Testis (tissue), 3 donors: ENCODE data around the gene RGS3. TPM values are rescaled to one million over a fixed set of nuclear protein-coding genes. Genes with fewer than 3 reads are reported as not detected.

Source experiments
- DNase-seq: peaks from one replicate; pipeline ENCODE4 v3.0.0-alpha.2; 2019
- H3K27ac ChIP-seq, 2 donors: fragments of 200-600 bp; sonication (generic); one replicate each; pipeline ENCODE4 v1.5.1; 2019
- H3K27me3 ChIP-seq: fragments of 200-600 bp; sonication (generic); one replicate; pipeline ENCODE4 v1.5.1; 2019
- H3K36me3 ChIP-seq: fragments of 200-600 bp; sonication (generic); one replicate; pipeline ENCODE4 v1.5.1; 2017; ENCODE audit warnings: low read depth; ENCODE audit errors: missing control alignments
- H3K4me1 ChIP-seq: fragments of 200-600 bp; sonication (generic); one replicate; pipeline ENCODE4 v1.5.1; 2019
- H3K4me3 ChIP-seq, 2 donors: fragments of 200-600 bp; sonication (generic); one replicate each; pipeline ENCODE4 v1.5.1; 2017 to 2019
- H3K9me3 ChIP-seq: fragments of 200-600 bp; sonication (generic); one replicate; pipeline ENCODE4 v1.5.1; 2017
- CTCF ChIP-seq, 3 experiments: fragments of 450-650 bp in 2 of 3; fragments of 200-600 bp in 1 of 3; sonication (generic) in 1 of 3; IDR thresholded peaks; one replicate each; pipeline ENCODE4 v1.5.1; 2016 to 2019; ENCODE audit warnings: antibody characterized with exemption in 3 of 3, mild to moderate bottlenecking in 2 of 3, moderate library complexity in 1 of 3
- POLR2A ChIP-seq: fragments of 450-650 bp; IDR thresholded peaks from one replicate; pipeline ENCODE4 v1.6.1; 2017; ENCODE audit warnings: antibody characterized with exemption, mild to moderate bottlenecking, moderate library complexity
- WGBS, 2 donors: methylation state at CpG; one replicate each; pipeline ENCODE4 v1.1.5; 2018; 5-methylcytosine and 5-hydroxymethylcytosine counted together
- intact Hi-C: fragments of 100-400 bp; cut with DNase I; formaldehyde crosslinking; loops from one replicate; pipeline ENCODE4 v1.15.1; 2023; ENCODE audit warnings: low total_unique reads
- polyA plus RNA-seq: library from polyadenylated mRNA; stranded (reverse); fragments of 350-450 nt; fragmentation: Illumina TruSeq; extraction: RNeasy Lipid Tissue Mini Kit (QIAGEN cat#74804); gene quantifications from one replicate; pipeline ENCODE4 v1.2.3, GENCODE V29; 2014; ENCODE audit warnings: low read depth, low replicate concordance; ENCODE audit not compliant: insufficient read depth
- total RNA-seq, 2 donors: library from RNA; depleted of rRNA; stranded (reverse); fragments of >200 nt; gene quantifications; one replicate each; pipeline ENCODE4 v1.2.3, GENCODE V29; 2016

The RGS3 gene
- total and polyA plus RNA-seq, 3 donors from 2014 or later: 84.8 to 125 (median 119) TPM

DNA sequence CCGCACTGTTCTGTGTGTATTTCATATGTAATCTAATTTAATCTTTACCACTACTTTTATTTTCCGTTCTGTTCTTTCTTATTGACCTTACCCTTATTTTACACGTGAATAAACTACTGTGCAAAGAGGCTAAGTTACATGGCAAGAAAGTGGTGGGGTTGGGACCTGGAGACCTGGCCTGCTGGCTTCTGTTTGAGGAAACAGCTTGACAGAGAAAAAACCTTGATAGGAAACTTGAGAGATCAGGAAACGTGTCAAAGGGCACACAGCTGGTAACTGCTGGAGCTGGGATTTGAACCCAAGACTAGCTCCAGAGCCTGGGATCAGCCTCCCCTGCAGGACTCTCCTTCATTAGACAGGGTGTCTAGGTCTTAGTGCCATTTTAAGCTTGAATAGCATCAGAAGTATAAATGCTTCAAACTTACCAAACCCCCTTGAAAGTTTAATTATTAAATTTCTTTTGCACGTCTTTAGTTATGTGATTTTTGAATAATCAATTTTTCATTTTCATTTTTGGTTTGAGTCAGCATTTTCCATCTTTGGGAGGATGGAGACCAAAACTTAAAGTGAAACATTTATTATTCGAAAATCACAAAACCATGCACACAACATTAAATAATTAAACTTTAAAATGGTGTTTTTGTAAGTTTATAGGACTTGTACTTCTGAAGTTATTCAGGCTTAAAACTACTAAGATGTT is 129.5 kb downstream of the RGS3 start:
- Histone ChIP-seq H3K27me3 (no peaks in the 10 kb centered on the region), H3K4me1 (peaks cover 49% of the 10 kb centered on the region), H3K36me3 (no peaks in the 10 kb centered on the region), H3K27ac (no peak overlapping the region), H3K4me3 (no peak overlapping the region), H3K9me3 (no peaks in the 10 kb centered on the region)
- intact Hi-C loops: no loop called here
- no peak for TF ChIP-seq POLR2A
- no peak for TF ChIP-seq CTCF (IDR thresholded peaks at IDR 0.05)
- DNase-seq: no peak
- 69 to 76% methylated on average over 6 of the region's 6 CpGs for WGBS, 2 donors

DNA sequence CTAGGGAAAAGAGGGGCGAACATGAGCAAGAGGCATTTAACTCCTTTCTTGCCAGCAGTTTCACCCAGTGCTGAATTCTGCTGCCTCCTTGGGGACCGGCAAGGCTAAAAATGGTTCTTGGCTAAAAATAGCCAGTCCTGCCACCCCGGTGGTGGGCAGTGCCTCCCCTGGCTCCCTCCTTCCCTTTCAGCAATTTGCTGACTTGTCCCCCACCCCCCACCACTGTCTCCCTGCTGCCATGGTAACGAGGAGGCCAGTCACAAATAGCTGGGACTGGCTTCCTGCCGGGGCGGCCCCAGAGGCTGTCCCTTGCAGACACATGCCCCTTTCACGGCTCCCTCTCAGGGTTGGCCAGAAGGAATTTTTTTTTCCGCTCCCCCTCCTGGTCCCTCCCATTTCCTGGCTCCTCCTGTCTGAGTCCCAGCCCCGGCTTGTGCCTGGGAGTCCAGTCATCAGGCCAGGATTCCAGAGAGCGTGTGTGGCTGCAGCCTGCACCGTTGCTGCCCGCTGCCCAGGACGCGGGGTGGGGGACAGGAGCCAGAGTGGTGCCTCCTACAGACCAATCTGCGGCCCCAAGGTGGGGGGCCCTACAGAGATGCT is 130.3 kb downstream of the RGS3 start:
- TF ChIP-seq POLR2A (peak; percentile 60), CTCF (IDR thresholded peaks at IDR 0.05) (no peak)
- peak; percentile 94 for DNase-seq
- peaks cover 46% of the 10 kb centered on the region for H3K4me1 ChIP-seq
- WGBS, 2 donors: 13 to 26% methylated on average over 7 to 15 of the region's 15 CpGs
- no peaks in the 10 kb centered on the region for H3K9me3 ChIP-seq
- H3K4me3 ChIP-seq: peak overlapping the region; percentile 45 to 62
- no peaks in the 10 kb centered on the region for H3K36me3 ChIP-seq
- intact Hi-C loops: loop anchor here (2.0 kb wide), 1 partner anchor 61 kb away; no protein-coding TSS in a partner anchor
- H3K27me3 ChIP-seq: no peaks in the 10 kb centered on the region
- peak overlapping the region; percentile 49 to 74 for H3K27ac ChIP-seq

DNA sequence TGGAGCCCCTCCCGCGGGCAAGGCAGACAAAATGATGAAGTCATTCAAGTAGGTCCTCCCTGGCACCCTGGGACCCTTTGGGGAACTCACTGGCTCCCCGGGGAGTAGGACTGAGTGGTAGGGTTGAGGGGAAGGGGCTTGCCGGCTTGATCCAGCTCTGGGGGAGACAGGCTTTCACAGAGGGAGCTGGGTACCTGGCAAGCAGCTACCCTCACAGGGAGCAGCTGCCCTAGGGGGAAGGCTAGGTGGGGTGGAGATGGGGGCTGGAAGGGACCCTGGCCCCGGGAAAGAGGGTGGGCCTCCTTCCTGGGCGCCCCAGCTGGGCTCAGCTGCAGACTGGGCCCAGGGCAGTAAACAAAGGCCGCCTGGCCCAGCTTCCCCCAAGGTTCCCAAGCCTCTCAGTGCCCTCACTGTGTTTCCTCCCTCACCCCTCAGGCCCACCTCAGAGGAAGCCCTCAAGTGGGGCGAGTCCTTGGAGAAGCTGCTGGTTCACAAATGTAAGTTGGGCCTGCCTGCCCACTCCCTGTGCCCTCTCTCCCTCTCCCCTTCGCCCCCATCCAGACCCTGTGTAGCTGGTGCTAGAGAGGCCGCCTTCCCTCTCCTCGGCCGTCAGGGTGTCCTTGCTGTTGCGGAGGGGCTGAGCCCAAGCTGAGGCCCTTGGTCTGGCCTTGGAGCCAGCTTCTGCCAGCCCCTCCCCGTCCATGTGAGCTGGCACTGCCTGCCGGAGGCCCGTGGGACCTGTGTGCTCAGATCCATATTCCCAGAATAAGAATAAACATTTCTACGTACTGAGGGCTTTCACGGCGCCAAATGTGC is 131.2 kb downstream of the RGS3 start:
- Histone ChIP-seq H3K36me3 (no peaks in the 10 kb centered on the region), H3K27me3 (no peaks in the 10 kb centered on the region), H3K4me3 (peak overlapping the region; percentile 45 to 62), H3K4me1 (peaks cover 39% of the 10 kb centered on the region), H3K27ac (peak overlapping the region; percentile 49 to 74), H3K9me3 (no peaks in the 10 kb centered on the region)
- no peak for TF ChIP-seq POLR2A
- no peak for TF ChIP-seq CTCF (IDR thresholded peaks at IDR 0.05)
- intact Hi-C loops: loop anchor here (2.0 kb wide), 1 partner anchor 60 kb away; no protein-coding TSS in a partner anchor
- DNase-seq: peak; percentile 47
- 43 to 50% methylated on average over 1 to 19 of the region's 19 CpGs for WGBS, 2 donors

- H3K4me1 ChIP-seq: peaks cover 36% of the 10 kb centered on the region
- DNase-seq: no peak
- no peak overlapping the region for H3K27ac ChIP-seq
Observed at GRCh38 chr9:113596616-113597320, 133.2 kb downstream of the RGS3 start.

More at GRCh38 chr9:113596616-113597320, 133.2 kb downstream of the RGS3 start:
- intact Hi-C loops: no loop called here
- Histone ChIP-seq H3K9me3 (no peaks in the 10 kb centered on the region), H3K27me3 (no peaks in the 10 kb centered on the region), H3K4me3 (no peak overlapping the region), H3K36me3 (no peaks in the 10 kb centered on the region)
- TF ChIP-seq POLR2A (no peak), CTCF (IDR thresholded peaks at IDR 0.05) (no peak)
- WGBS, 2 donors: 89 to 92% methylated on average over 15 to 27 of the region's 27 CpGs
